GM21737 (cell line): Measurements from ENCODE around the gene NBAS.
A peak's percentile ranks its signal among the peaks of the same experiment; 100 is the strongest.
"Not testable (repeated sequence)": the region's sequence is repeated elsewhere in the genome, so short reads cannot be mapped to it uniquely, and the experiment has no call there.

Source experiments
- ATAC-seq: cut with Tn5 transposase; IDR thresholded peaks from one replicate; pipeline ENCODE4 v1.9.1; 2021; ENCODE audit warnings: mild to moderate bottlenecking, moderate library complexity; ENCODE audit not compliant: unreplicated experiment

NBAS gene

GRCh38 chr2:15561574-15562344, 625 bp upstream of the NBAS start:
- ATAC-seq = peak; percentile 23

- ATAC-seq = peak; percentile 40
Observed at GRCh38 chr2:15560140-15560987, 770 bp downstream of the NBAS start.

- ATAC-seq = no peak
Observed at GRCh38 chr2:15559379-15560139, 1.6 kb downstream of the NBAS start.

GRCh38 chr2:15557887-15558311, 3.2 kb downstream of the NBAS start:
- ATAC-seq = no peak

GRCh38 chr2:15556311-15556930, 4.7 kb downstream of the NBAS start:
- no peak for ATAC-seq

GRCh38 chr2:15555760-15556193, 5.4 kb downstream of the NBAS start:
- no peak for ATAC-seq

GRCh38 chr2:15554525-15555218, 6.5 kb downstream of the NBAS start:
- ATAC-seq = no peak

- no peak for ATAC-seq
Observed at GRCh38 chr2:15553951-15554350, 7.2 kb downstream of the NBAS start.

GRCh38 chr2:15553519-15553918, 7.6 kb downstream of the NBAS start:
- ATAC-seq = no peak

- no peak for ATAC-seq
Observed at GRCh38 chr2:15548974-15549373, 12.2 kb downstream of the NBAS start.

- no peak for ATAC-seq
Observed at GRCh38 chr2:15547115-15547876, 13.8 kb downstream of the NBAS start.

GRCh38 chr2:15546297-15547098, 14.6 kb downstream of the NBAS start:
- no peak for ATAC-seq

GRCh38 chr2:15544227-15544626, 16.9 kb downstream of the NBAS start:
- ATAC-seq = no peak

- ATAC-seq = no peak
Observed at GRCh38 chr2:15543541-15543940, 17.6 kb downstream of the NBAS start.

- no peak for ATAC-seq
Observed at GRCh38 chr2:15543053-15543452, 18.1 kb downstream of the NBAS start.

GRCh38 chr2:15542269-15542668, 18.9 kb downstream of the NBAS start:
- not testable (repeated sequence) for ATAC-seq

GRCh38 chr2:15540523-15540922, 20.6 kb downstream of the NBAS start:
- not testable (repeated sequence) for ATAC-seq

GRCh38 chr2:15539999-15540398, 21.1 kb downstream of the NBAS start:
- ATAC-seq = peak; percentile 78

- ATAC-seq = no peak
Observed at GRCh38 chr2:15538792-15539191, 22.3 kb downstream of the NBAS start.
